ENCODE results near the gene SUPT3H. TPM values are rescaled to one million over a fixed set of nuclear protein-coding genes. Genes with fewer than 3 reads are reported as not detected.

The SUPT3H gene
- total and polyA plus RNA-seq, 2 of the 8 experiments (the other 6 are each of a cell fraction or from before 2014, with no cell fraction given), result 18.8 to 23.0 TPM

DNA sequence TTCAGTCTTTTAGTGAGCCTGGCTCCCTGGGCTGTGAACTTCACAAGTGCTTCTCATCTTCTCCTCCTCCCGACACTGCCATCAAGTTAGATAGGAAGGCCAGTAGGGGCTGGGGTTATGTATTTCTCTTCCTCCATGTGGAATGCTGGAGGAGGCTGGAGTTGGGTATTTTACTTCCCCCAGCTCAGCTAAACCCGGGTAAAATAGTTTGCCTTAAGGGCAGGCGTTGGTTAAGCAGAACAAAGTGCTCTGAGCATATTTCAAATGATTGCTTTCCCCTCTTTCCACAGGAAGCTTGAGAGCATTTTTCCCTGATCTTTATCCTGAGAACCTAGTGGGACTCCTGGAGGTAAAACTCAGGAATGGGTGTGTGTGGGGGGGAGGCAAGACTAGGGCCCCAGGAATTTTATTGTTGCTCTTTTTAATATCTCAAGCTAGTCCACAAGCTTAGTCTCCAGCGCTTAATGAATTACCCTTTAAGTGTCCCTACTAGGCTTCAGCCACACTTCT, 16.9 kb upstream of the SUPT3H start (continued):
- TF ChIP-seq GTF2F1 (IDR thresholded peaks at IDR 0.05; ENCODE audit: borderline replicate concordance, low read depth, low read length), result no peak
- TF ChIP-seq, protein P1, sequence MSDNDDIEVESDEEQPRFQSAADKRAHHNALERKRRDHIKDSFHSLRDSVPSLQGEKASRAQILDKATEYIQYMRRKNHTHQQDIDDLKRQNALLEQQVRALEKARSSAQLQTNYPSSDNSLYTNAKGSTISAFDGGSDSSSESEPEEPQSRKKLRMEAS (IDR thresholded peaks at IDR 0.05), result no peak
